GM19397 (cell line): ENCODE results near the gene ZC3H12C.

Experiments
- ATAC-seq: cut with Tn5 transposase; IDR thresholded peaks from one replicate; pipeline ENCODE4 v1.9.1; 2021; ENCODE audit warnings: mild to moderate bottlenecking, moderate library complexity; ENCODE audit not compliant: unreplicated experiment

ZC3H12C gene

GRCh38 chr11:110147962-110148709, 54.9 kb downstream of the ZC3H12C start:
- ATAC-seq: no peak

DNA sequence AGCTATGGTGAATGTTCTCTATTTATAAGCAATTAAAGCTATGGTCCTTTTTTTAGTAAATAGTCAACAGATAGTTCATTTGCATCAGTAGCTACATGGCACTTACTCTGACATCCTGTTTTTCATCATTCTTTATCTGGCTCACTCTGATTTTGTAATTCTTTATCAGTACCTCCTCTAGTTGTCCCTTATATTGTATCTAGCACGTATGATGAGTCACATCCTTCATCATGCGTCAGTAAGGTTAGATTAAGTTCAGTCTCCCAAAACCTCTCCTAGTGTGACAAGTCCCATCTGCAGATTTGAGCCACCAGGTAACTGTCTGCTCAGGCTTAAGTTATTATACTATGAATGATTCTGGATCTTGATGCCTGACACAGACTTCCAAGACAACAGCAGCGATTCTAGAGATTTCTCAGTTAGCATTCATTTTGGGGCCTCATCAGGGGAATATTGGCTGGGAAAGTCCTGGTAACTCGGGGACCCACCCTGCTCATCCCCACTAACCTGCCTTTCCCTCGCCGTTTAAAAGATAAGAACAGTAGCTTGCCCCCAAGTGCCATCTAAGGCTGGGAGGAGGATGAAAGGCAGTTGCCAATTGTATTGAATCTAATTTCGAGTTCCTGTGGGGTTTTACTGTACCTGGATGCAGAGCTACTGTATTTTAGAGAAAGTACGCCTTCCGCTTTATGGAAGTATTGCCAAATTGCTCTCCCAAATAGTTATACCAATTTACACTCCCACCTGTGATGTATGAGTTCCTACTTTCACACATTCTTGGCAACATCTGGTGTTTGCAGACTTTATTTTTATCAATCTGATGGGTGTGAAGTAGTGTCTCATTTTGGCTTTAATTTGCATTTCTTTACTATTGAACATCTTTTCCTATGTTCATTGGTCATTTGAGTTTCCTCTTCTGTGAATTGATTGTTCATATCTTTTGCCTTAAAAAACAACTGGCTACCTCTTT, 55.9 kb downstream of the ZC3H12C start:
- ATAC-seq: no peak

DNA sequence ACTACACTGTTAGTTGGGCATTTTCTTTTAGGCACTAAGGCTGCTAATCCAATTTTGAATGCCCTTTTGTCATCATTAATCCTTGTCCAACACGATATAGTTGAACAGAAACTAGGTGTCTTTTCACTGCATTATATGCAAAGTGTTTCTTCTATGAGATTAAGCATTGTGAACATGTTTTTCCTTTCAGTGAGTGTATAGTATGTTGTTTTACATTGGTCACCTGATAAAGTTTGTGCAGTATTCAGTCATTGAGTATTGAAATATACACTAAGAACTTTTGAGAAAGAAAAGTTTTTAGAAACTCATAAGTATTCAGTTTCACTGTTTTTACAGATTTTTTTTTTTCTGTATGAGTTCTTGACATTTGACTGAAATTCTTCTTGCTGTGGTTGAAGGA, 59.0 kb downstream of the ZC3H12C start:
- no peak for ATAC-seq

DNA sequence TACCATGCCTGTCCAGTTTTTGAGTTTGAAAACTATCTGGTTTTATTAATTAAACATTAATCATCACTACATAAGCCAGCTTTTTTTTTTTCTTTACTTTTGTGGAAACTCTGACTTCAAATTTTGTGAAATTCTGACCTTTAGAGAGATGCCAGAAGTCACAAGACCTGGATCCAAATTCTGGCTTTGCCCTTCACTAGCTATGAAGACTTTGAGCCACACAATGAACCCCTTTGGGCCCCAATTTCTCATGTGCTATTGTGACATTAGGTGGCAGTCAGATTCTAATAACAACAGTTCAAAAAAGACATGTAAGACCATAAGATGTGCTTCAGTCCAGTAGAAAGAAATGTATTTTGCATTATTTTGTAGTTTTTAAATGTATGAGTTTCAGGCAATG, 60.3 kb downstream of the ZC3H12C start:
- no peak for ATAC-seq

DNA sequence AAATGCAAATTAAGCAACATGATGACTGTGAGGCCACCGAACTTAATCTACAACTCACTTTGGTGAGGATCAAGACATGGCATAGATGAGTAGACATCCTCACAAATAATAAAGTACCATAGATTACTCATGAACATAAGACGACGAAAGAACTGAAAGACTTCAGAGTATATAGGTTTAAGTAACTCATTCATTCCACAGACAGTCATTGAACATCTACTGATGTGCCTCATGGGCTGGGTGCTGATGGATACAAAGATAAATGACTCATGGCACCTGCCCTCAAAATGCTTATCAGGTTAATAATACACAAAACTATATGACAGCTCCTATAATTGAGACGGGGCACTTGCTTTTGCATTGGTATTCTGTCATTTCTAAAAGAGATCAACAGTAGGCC, 63.3 kb downstream of the ZC3H12C start:
- ATAC-seq: no peak

- no peak for ATAC-seq
These were observed 65.4 kb downstream of the ZC3H12C start for GRCh38 chr11:110158317-110159200.

GRCh38 chr11:110159476-110159875, 66.3 kb downstream of the ZC3H12C start:
- ATAC-seq: no peak

DNA sequence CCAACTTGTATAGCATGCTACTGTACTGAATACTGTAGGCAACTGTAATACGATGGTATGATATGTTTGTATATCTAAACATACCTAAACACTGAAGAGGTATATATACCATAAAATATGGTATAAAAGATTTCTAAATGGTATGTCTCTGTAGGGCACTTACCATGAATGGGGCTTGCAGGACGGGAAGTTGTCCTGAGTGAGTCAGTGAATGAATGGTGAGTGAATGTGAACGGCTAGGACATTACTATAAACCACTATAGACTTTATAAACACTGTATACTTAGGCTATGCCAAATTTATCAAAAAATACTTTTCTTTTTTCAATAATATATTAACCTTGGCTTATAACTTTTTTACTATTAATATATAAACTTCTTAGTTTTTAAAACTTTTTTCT, 66.8 kb downstream of the ZC3H12C start:
- ATAC-seq: no peak

- no peak for ATAC-seq
These were observed 67.2 kb downstream of the ZC3H12C start for GRCh38 chr11:110160437-110160836.

GRCh38 chr11:110161061-110161460, 67.9 kb downstream of the ZC3H12C start:
- ATAC-seq: no peak

DNA sequence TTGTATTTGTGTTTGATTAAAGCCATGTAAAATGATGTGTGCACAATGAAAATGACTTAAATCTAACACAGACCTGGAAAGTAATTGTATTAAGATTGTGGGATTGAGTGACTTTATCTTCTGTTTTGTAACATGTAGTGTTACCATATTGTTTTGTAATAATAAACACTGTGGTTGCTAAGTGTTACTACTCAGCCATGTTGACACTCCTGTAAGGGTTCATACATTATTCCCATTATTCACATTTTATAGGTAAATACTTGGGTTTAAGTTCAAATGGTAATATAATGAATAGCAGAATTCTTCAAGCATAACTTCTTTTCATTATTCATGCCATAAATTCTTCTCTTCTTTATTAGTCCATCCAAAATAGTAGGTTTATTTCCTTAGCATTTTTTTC, 69.0 kb downstream of the ZC3H12C start:
- ATAC-seq: no peak

DNA sequence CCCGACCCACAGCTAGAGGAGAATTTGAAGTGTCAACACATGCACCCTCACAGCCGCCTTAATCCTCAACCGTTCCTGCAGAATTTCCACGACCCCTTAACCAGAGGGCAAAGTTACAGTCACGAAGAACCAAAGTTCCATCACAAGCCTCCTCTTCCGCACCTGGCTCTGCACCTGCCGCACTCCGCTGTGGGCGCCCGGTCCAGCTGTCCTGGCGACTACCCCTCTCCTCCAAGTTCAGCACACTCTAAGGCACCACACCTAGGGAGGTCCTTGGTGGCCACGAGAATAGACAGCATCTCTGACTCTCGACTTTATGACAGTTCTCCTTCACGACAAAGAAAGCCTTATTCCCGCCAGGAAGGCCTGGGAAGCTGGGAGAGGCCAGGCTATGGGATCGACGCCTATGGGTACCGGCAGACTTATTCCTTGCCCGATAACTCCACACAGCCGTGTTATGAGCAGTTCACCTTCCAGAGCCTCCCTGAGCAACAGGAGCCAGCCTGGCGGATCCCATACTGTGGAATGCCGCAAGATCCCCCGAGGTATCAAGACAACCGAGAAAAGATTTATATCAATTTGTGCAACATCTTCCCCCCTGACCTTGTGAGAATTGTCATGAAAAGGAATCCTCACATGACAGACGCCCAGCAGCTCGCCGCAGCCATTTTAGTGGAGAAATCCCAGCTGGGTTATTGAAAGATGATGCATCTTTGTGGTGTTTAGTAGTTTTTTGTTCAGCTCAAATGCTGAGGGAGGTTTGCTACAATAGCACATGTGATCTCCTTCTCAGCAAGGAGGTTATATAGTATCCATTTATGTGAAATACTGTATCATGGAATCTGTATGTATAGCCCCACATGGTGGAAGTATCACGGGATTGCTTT, 72.1 kb downstream of the ZC3H12C start:
- no peak for ATAC-seq

DNA sequence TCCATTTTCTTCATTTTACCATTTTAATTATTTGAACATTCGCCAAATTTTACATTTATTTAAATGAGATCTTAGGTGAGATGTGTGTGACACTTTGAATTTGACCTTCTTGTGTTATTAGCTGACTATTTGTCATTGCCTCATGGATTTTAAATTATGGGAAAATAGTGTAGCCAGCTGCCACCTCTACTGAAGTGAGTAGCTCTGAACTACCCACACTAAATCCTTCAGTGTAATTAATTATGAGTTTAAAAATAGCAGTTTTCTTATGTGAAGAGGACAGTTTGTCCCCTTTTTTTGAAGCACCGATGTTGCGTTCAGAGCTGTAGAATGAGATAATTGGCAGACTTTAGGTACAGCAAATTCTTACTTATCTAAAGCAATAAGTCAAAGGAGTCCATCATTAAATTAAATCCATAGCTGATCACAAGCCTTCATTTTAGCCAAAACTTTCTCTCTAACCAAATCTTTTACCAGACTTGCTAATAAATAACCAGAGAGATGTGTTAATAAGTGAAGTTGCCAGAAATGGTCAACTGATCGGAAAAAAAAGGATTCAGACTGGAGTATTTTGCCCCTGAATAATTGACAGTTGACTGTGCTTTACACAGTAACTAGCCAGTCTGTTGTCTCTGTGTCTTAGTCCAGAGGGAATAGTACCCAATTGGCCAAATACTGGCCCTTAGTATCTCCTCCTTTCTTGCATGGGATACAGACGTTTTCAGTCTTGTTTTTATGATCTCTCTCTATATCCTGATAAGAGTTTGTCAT, 75.0 kb downstream of the ZC3H12C start:
- ATAC-seq: no peak

- no peak for ATAC-seq
These were observed 76.5 kb downstream of the ZC3H12C start for GRCh38 chr11:110169738-110170137.

DNA sequence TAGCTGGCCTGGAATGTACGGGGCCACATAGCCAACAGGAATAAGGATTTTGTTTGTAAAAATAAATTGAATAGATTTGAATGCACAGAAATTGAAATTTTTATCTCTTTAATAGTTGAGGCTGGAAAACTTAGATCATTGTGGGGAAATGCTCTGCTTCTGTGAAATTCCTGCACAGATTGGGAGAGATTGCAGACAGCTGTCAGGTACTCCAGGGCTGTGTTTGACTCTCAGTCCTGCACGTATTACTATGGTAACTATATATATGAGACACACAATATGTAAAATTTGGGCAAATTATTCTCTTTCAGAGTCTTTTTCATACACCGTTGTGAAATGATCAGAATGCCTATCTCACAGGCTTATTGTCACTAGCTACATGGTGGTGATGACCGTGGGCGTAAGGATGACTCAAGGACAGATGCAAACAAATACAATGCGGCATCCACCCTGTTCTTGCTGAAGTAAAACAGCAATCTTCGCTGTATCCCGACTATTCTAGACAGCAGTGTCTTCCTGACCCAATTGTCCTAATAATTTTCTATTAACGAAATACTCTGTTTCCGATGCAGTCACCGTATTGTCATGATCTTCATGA, 79.4 kb downstream of the ZC3H12C start:
- ATAC-seq: no peak

DNA sequence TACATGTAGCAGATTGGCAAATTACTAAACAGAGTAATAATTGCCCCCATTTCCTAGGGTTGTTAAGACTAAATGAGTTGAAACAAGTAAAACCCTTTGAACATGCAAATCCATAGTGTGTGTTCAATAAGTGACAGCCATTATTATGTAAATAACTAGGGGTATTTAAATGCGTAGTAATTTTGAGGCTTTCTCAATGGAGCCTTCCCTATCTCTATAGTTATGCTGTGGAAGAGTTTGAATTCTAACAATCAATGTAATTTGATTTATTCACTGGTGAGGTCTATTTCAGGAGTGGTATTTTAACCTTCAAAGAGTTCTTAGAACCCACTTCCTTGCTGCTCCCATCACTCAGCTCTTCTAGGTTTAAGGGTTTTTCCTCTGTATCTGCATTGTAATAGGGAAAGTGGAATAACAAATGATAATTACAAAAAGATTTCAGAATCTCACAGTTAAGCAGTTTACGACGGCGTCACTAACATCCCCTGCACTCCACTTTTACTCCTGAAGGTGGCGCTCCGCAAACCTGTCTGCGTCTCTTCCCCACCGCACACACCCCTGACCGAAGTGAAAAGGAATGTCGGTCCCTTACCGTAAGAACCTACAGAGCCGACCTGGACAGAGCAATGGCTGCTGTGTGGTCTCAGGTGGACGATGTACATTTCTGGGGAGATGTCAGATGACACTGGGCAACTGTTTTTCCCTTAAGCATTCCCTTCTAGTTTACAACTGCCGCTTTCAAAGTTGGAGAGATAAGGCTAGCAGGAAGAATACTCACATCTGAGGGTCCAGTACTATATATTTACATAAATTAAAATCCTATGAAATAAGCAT, 80.8 kb downstream of the ZC3H12C start:
- ATAC-seq: no peak

DNA sequence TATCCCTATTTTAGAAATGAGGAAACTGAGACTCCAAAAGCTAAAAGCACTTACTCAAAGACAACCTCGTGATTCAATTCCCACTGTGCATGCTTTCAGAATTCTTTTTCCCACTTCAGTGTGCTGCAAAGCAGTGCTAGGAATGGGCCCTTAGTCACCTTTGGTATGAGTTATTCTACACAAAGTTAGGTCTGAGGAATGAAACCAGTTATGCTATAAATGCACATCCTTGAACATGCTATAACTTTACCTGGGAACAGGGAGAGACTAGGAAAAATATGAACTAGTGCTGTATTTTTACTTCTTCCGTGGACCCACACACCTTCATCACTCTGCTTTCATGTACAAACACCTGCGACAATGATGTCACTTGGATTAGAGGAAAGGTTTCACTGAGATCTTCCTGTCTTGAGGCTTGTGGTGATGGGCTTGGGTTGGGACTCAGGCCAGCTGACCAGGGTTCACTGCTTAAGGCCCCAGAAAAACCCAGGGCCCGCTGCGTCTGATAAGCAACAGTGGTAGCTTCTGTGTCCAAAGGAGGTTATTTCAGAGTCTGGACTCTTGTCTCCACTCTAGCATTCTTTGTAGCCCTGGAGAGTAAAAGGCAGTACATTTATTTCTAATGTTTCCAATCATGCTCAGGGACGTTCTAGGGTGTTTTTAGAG, 81.6 kb downstream of the ZC3H12C start:
- no peak for ATAC-seq
